SU-DHL-6 (cell line): ENCODE results near the gene P2RY6.

Experiments used
- H2AFZ ChIP-seq: fragments of 200-600 bp; sonication (generic); 2 replicates; pipeline ENCODE4 v1.6.1; 2014; ENCODE audit warnings: low read depth, mild to moderate bottlenecking, moderate library complexity, mixed read lengths, antibody characterized with exemption, low read length; ENCODE audit not compliant: severe bottlenecking
- H3F3A ChIP-seq: fragments of 200-600 bp; shearing (Covaris generic); 2 replicates; pipeline ENCODE4 v1.6.0; 2016; ENCODE audit warnings: antibody characterized with exemption, mild to moderate bottlenecking; ENCODE audit not compliant: insufficient read depth
- H3K27ac ChIP-seq: fragments of 200-600 bp; sonication (generic); 2 replicates; pipeline ENCODE4 v1.5.1; 2016; ENCODE audit warnings: low read depth, mild to moderate bottlenecking, low read length, moderate library complexity, mixed read lengths
- H3K27me3 ChIP-seq: fragments of 200-600 bp; sonication (generic), shearing (Covaris generic); 2 replicates; pipeline ENCODE4 v1.6.0; 2014; ENCODE audit warnings: mild to moderate bottlenecking, low read length
- H3K36me3 ChIP-seq: fragments of 200-600 bp; sonication (generic); 2 replicates; pipeline ENCODE4 v1.6.1; 2014; ENCODE audit warnings: mild to moderate bottlenecking, low read length, mixed read lengths
- H3K4me2 ChIP-seq: fragments of 300-600, 200-600 bp; shearing (Covaris generic), sonication (generic); 2 replicates; pipeline ENCODE4 v1.6.0; 2014; ENCODE audit warnings: low read length, low read depth, mild to moderate bottlenecking; ENCODE audit not compliant: poor library complexity, severe bottlenecking
- H3K4me3 ChIP-seq: fragments of 200-600 bp; sonication (generic); 2 replicates; pipeline ENCODE4 v1.5.1; 2014; ENCODE audit warnings: antibody characterized with exemption, low read length, mild to moderate bottlenecking, mixed read lengths; ENCODE audit not compliant: insufficient read depth, poor library complexity, severe bottlenecking
- H3K79me2 ChIP-seq: fragments of 200-600 bp; sonication (generic); 2 replicates; pipeline ENCODE4 v1.6.1; 2014; ENCODE audit warnings: mild to moderate bottlenecking, low read length, moderate library complexity; ENCODE audit not compliant: insufficient read depth
- H3K9ac ChIP-seq: fragments of 200-600 bp; sonication (generic); 2 replicates; pipeline ENCODE4 v1.7.0; 2014; ENCODE audit warnings: mild to moderate bottlenecking, low read length
- H3K9me2 ChIP-seq: fragments of 200-600 bp; sonication (generic); replicated peaks from 2 replicates; pipeline ENCODE4 v1.6.1; 2014; ENCODE audit warnings: low read length; ENCODE audit not compliant: insufficient read depth
- H3K9me3 ChIP-seq: fragments of 200-600 bp; sonication (generic); 2 replicates; pipeline ENCODE4 v1.6.1; 2014; ENCODE audit warnings: low read length, mixed read lengths; ENCODE audit not compliant: insufficient read depth
- H4K20me1 ChIP-seq: fragments of 200-600 bp; sonication (generic); 2 replicates; pipeline ENCODE4 v1.6.1; 2014; ENCODE audit warnings: low read depth, mild to moderate bottlenecking, antibody characterized with exemption, low read length, moderate library complexity, mixed read lengths
- EZH2phosphoT487 ChIP-seq: fragments of 200-600 bp; sonication (generic), shearing (Covaris generic); conservative IDR thresholded peaks from 2 replicates; pipeline ENCODE4 v1.6.1; 2018; ENCODE audit warnings: mild to moderate bottlenecking, antibody characterized with exemption, low read length, moderate library complexity, mixed read lengths
- TF ChIP-seq, protein P1 (sequence below): fragments of 200-600 bp; sonication (generic); IDR thresholded peaks from one replicate; pipeline ENCODE4 v1.5.1; 2017; ENCODE audit warnings: antibody characterized with exemption, mild to moderate bottlenecking, low read length, moderate library complexity; ENCODE audit not compliant: insufficient read depth, poor library complexity, severe bottlenecking

The P2RY6 gene

DNA sequence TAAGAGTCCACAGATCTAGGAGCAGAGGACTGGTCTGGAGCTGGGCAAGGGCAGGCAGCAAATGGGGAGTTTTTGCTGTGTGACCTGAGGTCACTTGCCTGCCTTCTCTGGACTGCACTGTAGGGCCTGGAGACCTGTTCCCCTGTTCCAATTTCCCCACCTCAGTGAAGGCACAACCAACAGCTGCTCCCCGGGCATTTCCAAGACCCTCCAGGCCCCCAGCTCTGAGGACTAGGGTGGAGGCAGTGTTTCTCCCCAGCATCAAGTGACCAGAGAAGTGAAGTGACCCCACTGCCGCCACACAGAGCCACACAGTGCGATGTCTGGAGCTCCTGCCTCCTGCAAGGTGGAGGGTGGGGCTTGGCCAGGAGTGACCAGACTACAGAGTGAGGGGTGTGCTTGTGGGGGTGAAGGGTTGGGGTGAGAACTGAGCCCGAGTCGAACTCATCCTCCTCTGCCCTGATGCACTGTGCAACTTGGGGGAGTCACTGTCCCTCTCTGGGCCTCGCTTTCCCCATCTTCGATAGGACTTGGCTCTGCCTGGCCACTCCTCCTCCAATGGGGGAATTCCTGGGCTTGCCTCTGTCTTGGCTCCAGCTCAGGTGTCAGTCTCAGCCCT lies 32.5 kb upstream of the P2RY6 start:
- H3K27ac ChIP-seq: no peak overlapping the region
- no peaks in the 10 kb centered on the region for H3K79me2 ChIP-seq
- no peak overlapping the region for H3K9ac ChIP-seq
- H4K20me1 ChIP-seq: no peaks in the 10 kb centered on the region
- H3K9me2 ChIP-seq: no peaks in the 10 kb centered on the region
- no peaks in the 10 kb centered on the region for H3K27me3 ChIP-seq
- H2AFZ ChIP-seq: no peak overlapping the region
- no peaks in the 10 kb centered on the region for H3F3A ChIP-seq
- no peak overlapping the region for H3K4me3 ChIP-seq
- no peaks in the 10 kb centered on the region for H3K9me3 ChIP-seq
- TF ChIP-seq, protein P1, sequence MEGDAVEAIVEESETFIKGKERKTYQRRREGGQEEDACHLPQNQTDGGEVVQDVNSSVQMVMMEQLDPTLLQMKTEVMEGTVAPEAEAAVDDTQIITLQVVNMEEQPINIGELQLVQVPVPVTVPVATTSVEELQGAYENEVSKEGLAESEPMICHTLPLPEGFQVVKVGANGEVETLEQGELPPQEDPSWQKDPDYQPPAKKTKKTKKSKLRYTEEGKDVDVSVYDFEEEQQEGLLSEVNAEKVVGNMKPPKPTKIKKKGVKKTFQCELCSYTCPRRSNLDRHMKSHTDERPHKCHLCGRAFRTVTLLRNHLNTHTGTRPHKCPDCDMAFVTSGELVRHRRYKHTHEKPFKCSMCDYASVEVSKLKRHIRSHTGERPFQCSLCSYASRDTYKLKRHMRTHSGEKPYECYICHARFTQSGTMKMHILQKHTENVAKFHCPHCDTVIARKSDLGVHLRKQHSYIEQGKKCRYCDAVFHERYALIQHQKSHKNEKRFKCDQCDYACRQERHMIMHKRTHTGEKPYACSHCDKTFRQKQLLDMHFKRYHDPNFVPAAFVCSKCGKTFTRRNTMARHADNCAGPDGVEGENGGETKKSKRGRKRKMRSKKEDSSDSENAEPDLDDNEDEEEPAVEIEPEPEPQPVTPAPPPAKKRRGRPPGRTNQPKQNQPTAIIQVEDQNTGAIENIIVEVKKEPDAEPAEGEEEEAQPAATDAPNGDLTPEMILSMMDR: no peak
- TF ChIP-seq EZH2phosphoT487: no peak
- no peaks in the 10 kb centered on the region for H3K36me3 ChIP-seq
- H3K4me2 ChIP-seq: no peak overlapping the region

DNA sequence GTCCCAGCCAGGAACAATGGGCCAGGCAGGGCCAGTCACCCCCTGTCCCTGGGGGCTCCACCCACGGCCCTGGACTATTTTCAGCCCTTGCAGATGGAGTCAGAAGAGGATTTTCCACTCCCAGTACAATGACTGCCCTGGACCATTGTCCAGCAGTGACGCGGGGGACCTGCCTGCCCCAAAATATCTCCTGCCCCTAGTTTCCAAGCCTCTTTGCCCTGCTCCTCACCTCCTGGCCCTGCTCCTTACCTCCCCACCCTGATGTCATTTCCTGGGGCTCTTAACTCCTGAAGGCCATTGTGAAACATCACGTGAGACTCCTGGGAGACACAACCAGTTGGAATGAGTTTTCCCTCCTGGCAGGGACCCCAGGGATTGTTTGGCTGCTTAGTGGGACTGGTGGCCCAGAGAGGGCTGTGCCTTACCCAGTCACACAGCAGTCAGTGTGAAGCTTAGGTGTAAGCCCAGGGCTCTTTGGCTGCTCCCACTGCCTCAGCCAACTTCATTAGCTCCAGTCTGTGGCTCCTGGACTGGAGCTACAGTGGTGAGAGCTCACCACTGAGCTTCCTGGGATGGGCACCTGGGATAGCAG lies 31.9 kb upstream of the P2RY6 start:
- Histone ChIP-seq H2AFZ (no peak overlapping the region), H3F3A (no peaks in the 10 kb centered on the region), H3K9me3 (no peaks in the 10 kb centered on the region), H4K20me1 (no peaks in the 10 kb centered on the region), H3K9me2 (no peaks in the 10 kb centered on the region), H3K4me2 (no peak overlapping the region), H3K27ac (no peak overlapping the region), H3K9ac (no peak overlapping the region), H3K4me3 (no peak overlapping the region), H3K27me3 (no peaks in the 10 kb centered on the region), H3K36me3 (no peaks in the 10 kb centered on the region), H3K79me2 (no peaks in the 10 kb centered on the region)
- TF ChIP-seq, protein P1: no peak
- no peak for TF ChIP-seq EZH2phosphoT487

DNA sequence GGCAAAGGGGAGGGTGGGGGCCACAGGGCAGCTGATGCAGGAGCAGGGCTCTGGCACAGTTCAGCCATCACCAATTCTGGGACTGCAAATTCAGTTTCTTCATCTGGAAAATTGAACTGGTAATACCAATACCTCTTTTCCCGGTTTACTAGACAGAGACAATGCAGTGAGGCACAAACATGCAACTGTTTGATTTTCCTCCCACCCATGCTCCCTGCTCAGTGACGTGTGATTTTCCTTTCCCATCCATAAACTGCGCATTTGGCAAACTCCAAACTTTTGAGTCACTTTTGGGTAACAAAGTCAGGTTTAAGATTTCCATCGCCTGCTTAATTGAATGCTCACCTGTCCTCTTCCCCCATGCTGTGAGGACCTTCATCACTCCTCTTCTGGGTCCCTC lies 30.8 kb upstream of the P2RY6 start:
- no peak for TF ChIP-seq EZH2phosphoT487
- TF ChIP-seq, protein P1: no peak
- H3F3A ChIP-seq: no peaks in the 10 kb centered on the region
- H3K79me2 ChIP-seq: no peaks in the 10 kb centered on the region
- no peak overlapping the region for H2AFZ ChIP-seq
- H3K9me3 ChIP-seq: no peaks in the 10 kb centered on the region
- no peaks in the 10 kb centered on the region for H3K27me3 ChIP-seq
- no peaks in the 10 kb centered on the region for H4K20me1 ChIP-seq
- H3K9ac ChIP-seq: no peak overlapping the region
- H3K4me2 ChIP-seq: no peak overlapping the region
- H3K27ac ChIP-seq: no peak overlapping the region
- H3K4me3 ChIP-seq: no peak overlapping the region
- H3K9me2 ChIP-seq: no peaks in the 10 kb centered on the region
- no peaks in the 10 kb centered on the region for H3K36me3 ChIP-seq
